GM19452 (cell line): ENCODE results near the gene COL1A1.

ENCODE experiments used
- ATAC-seq: cut with Tn5 transposase; IDR thresholded peaks from one replicate; pipeline ENCODE4 v1.9.1; 2021; ENCODE audit not compliant: unreplicated experiment

Gene COL1A1

GRCh38 chr17:50173335-50173941 is 28.0 kb downstream of the COL1A1 start:
- no peak for ATAC-seq

DNA sequence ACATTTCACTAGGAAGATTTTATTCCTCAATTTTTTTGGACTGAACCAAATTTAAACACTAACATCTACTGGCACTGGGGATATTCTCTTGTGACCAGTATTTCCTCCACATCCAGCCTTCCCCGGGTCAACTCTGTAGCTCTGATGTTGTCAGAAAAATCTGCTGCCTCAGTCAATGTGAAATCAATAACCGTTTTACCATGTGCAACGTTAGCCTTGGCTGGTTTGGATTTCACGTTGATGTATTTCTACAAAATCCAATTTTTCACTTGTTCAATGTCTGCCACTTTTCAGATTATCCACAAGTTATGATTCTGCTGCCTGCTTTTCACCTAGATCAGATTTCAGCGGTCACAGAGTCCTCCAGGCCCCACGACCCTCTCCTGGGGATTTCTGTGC is 28.5 kb downstream of the COL1A1 start:
- ATAC-seq, result no peak

DNA sequence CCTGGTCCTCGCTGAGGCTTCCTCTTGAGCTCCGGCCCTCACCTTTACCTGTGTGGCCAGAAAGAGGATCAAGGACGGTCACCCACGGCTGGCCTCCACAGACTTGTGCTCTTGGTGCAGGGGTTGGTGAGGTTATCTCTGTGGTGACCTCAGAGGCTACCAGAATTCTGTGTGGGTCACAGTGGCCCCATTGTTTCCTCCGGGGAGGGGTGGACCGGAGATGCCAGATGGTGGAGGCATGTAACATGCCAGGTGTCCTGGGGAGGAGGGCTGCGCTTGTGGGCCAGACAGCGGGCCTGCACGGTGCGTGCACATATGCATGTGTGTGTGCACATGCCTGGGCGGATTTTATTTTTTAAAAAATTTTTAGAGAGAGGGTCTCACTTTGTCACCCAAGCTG is 29.3 kb downstream of the COL1A1 start:
- ATAC-seq, result no peak

DNA sequence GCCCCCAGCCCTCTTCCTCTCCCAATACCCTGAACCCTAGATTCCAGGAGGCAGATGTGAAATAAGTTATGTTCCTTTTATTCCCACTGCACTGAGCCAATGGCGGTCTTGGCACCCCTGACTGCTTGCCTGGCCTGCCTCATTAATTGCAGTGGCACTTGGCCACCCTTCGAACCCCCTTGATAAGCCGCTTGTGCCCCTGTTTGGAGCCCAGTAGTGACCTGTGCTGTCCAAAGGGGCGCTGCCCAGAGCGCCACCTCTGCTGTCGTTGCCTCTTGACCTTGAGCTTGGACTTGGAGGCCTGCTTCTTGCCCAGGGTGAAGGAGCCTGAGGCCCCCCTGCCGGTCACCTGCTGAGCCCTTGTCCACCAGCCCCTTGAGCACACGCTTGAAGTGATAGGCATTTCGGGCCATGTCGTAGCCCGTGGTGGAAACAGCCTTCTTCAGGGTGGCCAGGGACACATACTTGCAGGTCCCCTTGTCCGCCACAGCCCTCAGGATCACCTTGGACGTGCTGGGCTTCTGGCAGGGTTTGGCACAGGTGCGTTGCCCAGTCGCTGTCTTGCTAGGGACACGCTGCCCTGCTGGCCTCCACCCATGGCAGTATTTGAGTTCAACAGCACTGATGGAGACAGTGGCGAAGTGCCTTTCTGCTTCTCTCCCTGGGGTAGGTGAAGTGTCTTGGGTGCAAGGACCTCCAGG is 29.9 kb downstream of the COL1A1 start:
- ATAC-seq, result no peak

GRCh38 chr17:50170662-50171370 is 30.6 kb downstream of the COL1A1 start:
- peak; percentile 70 for ATAC-seq

DNA sequence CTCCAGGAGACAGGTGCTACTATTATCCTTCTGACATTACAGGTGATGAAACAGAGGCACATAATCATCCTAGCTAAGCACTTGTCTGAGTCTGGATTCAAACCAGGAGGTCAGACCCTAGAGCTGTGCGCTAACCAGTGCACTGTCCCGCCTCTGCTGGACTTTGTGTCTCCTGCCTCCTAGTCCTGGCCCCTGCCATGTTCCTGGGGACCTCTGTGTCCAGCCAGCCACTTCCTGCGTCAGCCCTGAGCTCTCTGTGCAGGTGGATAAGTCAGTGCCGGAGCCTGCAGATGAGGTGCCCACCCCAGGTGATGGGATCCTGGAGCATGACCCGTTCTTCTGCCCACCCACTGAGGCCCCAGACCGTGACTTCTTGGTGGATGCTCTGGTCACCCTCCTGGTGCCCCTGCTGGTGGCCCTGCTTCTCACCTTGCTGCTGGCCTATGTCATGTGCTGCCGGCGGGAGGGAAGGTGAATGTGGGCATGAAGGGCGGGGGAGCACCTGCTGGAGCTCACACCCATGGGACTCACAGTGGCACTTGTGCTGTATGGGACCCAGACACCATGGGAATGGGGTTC is 31.5 kb downstream of the COL1A1 start:
- no peak for ATAC-seq

- ATAC-seq, result no peak
These were observed 32.2 kb downstream of the COL1A1 start for GRCh38 chr17:50169121-50169764.

- ATAC-seq, result no peak
These were observed 33.1 kb downstream of the COL1A1 start for GRCh38 chr17:50168319-50168718.

DNA sequence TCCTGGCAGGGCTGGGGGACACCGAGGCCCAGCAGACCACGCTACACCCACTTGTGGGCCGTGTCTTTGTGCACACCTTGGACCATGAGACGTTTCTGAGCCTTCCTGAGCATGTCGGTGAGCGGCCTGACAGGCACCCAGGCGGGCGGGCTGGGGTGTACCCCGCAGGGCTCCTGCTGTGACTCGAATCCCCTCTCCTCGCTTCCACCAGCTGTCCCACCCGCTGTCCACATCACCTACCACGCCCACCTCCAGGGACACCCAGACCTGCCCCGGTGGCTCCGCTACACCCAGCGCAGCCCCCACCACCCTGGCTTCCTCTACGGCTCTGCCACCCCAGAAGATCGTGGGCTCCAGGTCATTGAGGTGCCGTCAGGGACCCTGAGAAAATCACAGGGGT is 34.1 kb downstream of the COL1A1 start:
- ATAC-seq, result no peak

DNA sequence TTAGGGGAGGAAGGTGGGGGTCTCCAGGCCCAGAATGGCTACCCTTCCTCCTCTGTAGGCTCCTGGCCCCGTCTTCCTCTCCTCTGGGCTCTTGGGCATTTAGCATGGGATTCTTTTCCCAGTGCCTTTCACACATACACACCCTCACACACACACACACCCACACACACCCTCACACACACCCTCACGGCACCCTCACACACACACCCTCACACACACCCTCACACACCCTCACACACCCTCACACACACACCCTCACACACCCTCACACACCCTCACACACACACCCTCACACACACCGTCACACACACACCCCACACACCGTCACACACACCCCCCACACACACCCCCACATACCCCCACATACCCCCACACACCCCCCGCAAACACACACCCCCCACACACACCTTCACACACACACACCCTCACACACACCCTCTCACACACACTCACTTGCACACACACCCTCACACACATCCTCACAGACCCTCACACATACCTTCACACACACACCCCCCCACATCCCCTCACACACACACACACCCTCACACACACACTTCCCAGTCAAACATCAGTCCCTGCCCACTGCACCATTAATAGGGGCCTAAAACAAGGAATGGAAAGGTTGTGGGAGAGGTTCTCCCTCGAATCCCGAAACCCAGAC is 34.8 kb downstream of the COL1A1 start:
- ATAC-seq, result no peak

DNA sequence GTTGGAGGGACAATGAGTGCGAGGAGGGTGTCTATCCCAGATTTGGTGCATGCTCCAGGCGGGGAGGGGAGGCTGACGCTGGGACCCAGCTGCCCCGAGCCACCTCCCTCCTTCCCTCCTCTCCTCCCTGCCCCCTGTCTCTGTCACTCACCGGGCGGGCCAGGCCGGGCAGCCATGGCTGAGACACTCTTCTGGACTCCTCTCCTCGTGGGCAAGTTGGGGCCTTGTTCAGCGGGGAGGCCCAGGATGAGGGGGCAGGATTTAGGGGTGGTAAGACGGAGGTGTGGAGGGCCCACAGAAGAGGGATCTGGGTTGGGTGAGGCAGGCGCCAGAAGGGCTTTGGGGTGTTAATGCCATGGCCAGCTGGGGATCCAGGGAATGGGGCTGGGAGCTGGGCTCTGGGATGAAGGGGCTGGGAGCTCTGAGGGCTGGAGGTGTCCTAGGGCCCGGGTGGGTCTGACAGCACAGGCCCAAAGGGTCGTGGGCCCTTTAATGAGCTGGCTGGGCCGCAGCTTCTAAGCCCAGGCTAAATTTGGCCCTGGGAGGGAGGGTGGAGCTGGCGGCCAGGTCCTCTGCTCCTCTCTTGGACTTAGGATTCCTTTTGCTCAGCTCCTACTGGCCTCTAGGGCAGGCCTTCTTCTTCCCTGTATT is 35.4 kb downstream of the COL1A1 start, which contains the start of gene SGCA:
TSS of gene SGCA (plus strand) at position 139 of the 651 bp plus-strand sequence. CDS start at position 175, 36 bp downstream.
- no peak for ATAC-seq

- ATAC-seq, result no peak
These were observed 36.0 kb downstream of the COL1A1 start for GRCh38 chr17:50165466-50165865.

- no peak for ATAC-seq
These were observed 36.4 kb downstream of the COL1A1 start for GRCh38 chr17:50165066-50165465.

DNA sequence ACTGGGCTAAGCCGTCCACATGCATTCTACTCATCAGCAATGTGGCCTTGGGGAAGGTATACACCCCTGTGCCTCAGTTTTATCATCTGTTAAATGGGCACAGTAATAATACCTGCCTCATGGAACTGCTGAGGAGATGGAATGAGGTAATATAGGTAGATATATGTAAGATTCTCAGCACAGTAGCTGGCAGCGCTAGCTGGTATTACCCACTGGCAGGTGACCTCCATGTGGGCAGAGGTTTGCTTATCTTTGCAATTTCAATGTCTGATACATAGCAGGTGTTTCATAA is 36.8 kb downstream of the COL1A1 start:
- no peak for ATAC-seq

GRCh38 chr17:50163843-50164696 is 37.4 kb downstream of the COL1A1 start:
- ATAC-seq, result no peak

GRCh38 chr17:50162466-50163254 is 38.8 kb downstream of the COL1A1 start:
- no peak for ATAC-seq

GRCh38 chr17:50161911-50162288 is 39.5 kb downstream of the COL1A1 start:
- ATAC-seq, result no peak

- ATAC-seq, result peak; percentile 79
These were observed 40.2 kb downstream of the COL1A1 start for GRCh38 chr17:50161023-50161910.
